GM20431 (cell line): ENCODE results near the gene TAOK2.

Experiments used
- in situ Hi-C: fragments of 300-500 bp; cut with MseI, MboI; formaldehyde crosslinking; loops from one replicate; pipeline ENCODE4 v1.15.0; 2020; ENCODE audit warnings: low sequenced_read_pairs; ENCODE audit not compliant: unreplicated experiment

Gene TAOK2

GRCh38 chr16:29986231-29986630 is 12.6 kb downstream of the TAOK2 start:
- in situ Hi-C loops: no loop called here

GRCh38 chr16:29986931-29987330 is 13.3 kb downstream of the TAOK2 start:
- in situ Hi-C loops: no loop called here

GRCh38 chr16:29987371-29988085 is 13.9 kb downstream of the TAOK2 start:
- in situ Hi-C loops: no loop called here

GRCh38 chr16:29988346-29989075 is 14.8 kb downstream of the TAOK2 start:
- in situ Hi-C loops: no loop called here

- in situ Hi-C loops: no loop called here
These were observed 15.6 kb downstream of the TAOK2 start for GRCh38 chr16:29989111-29989858.

GRCh38 chr16:29990034-29990433 is 16.4 kb downstream of the TAOK2 start:
- in situ Hi-C loops: no loop called here

GRCh38 chr16:29990883-29991570 is 17.4 kb downstream of the TAOK2 start:
- in situ Hi-C loops: no loop called here

- in situ Hi-C loops: no loop called here
These were observed 17.9 kb downstream of the TAOK2 start for GRCh38 chr16:29991571-29991904.

- in situ Hi-C loops: no loop called here
These were observed 18.8 kb downstream of the TAOK2 start for GRCh38 chr16:29992344-29992967.

GRCh38 chr16:29993191-29993902 is 19.7 kb downstream of the TAOK2 start:
- in situ Hi-C loops: no loop called here

- in situ Hi-C loops: no loop called here
These were observed 20.4 kb downstream of the TAOK2 start for GRCh38 chr16:29993903-29994599.

- in situ Hi-C loops: no loop called here
These were observed 21.1 kb downstream of the TAOK2 start for GRCh38 chr16:29994600-29995323.

GRCh38 chr16:29995324-29995910 is 21.7 kb downstream of the TAOK2 start, which contains the start of gene HIRIP3:
HIRIP3 (minus strand) TSS chr16:29995617; CDS start chr16:29995605, 12 bp downstream.
- in situ Hi-C loops: no loop called here

GRCh38 chr16:29995911-29996765 is 22.5 kb downstream of the TAOK2 start, which contains the start of gene INO80E:
INO80E (plus strand) TSS chr16:29996241; CDS start chr16:29996311, 70 bp downstream.
- in situ Hi-C loops: no loop called here

- in situ Hi-C loops: no loop called here
These were observed 23.1 kb downstream of the TAOK2 start for GRCh38 chr16:29996766-29997250.

GRCh38 chr16:29999605-30000004 is 25.9 kb downstream of the TAOK2 start:
- in situ Hi-C loops: loop anchor here (25.0 kb wide), 2 partner anchors 162 to 312 kb away; partner anchors contain the start of gene QPRT
